Neutrophil (primary cell): Measurements from ENCODE around the gene ARFGAP1.

Experiments
- H3K27ac ChIP-seq: fragments of 200-600 bp; sonication (generic); 2 replicates; pipeline ENCODE4 v1.5.1; 2016; ENCODE audit warnings: mild to moderate bottlenecking, moderate library complexity
- H3K27me3 ChIP-seq: fragments of 200-600 bp; sonication (generic); 2 replicates; pipeline ENCODE4 v1.6.0; 2016; ENCODE audit warnings: mild to moderate bottlenecking
- H3K36me3 ChIP-seq: fragments of 200-600 bp; sonication (generic); 2 replicates; pipeline ENCODE4 v1.5.1; 2017
- H3K4me1 ChIP-seq, 2 experiments: fragments of 200-600 bp in 1 of 2; sonication (generic) in 1 of 2; 1 replicate in 1 of 2; 2 replicates in 1 of 2; pipeline versions ENCODE4 v1.5.1 to v1.6.1; 2013 to 2016; ENCODE audit warnings: low read depth in 1 of 2, low read length in 1 of 2, mild to moderate bottlenecking in 1 of 2, moderate library complexity in 1 of 2; ENCODE audit not compliant: control insufficient read depth in 1 of 2, insufficient read depth in 1 of 2
- H3K4me3 ChIP-seq, 2 experiments: fragments of 200-600 bp in 1 of 2; sonication (generic) in 1 of 2; 1 replicate in 1 of 2; 2 replicates in 1 of 2; pipeline ENCODE4 v1.5.1; 2013 to 2016; ENCODE audit warnings: low read depth in 1 of 2, low read length in 1 of 2, mild to moderate bottlenecking in 1 of 2, moderate library complexity in 1 of 2
- H3K9me3 ChIP-seq: fragments of 200-600 bp; sonication (generic); 2 replicates; pipeline ENCODE4 v1.5.1; 2016
- CTCF ChIP-seq: fragments of 200-600 bp; sonication (generic); IDR thresholded peaks from 2 replicates; pipeline ENCODE4 v1.5.1; 2016; ENCODE audit warnings: antibody characterized with exemption

Gene ARFGAP1

GRCh38 chr20:63262836-63263235 is 9.8 kb upstream of the ARFGAP1 start:
- no peak overlapping the region for H3K27ac ChIP-seq
- H3K27me3 ChIP-seq: peaks cover 88% of the 10 kb centered on the region
- H3K9me3 ChIP-seq: no peaks in the 10 kb centered on the region
- no peaks in the 10 kb centered on the region for H3K36me3 ChIP-seq
- H3K4me1 ChIP-seq: no peaks in the 10 kb centered on the region
- TF ChIP-seq CTCF: no peak
- no peak overlapping the region for H3K4me3 ChIP-seq

DNA sequence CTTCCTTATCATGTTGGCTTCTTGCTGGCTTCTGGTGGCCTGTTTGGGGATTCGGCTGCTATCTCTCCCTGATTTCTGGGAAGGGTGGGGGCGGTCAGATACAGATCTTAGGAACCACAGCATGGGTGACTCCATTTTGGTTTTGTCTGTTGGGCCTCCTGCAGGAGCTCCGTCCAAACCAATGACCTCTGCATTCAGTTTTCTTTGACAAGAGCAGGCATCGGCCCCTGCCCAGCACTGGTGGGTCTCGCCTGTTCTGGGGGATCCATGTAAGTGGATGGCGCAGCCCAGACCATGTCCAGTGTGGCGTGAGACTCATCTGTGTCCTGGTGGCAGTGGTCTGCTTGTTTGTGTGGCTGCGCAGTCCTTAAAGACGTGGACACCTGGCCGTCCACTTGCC is 8.6 kb upstream of the ARFGAP1 start:
- Histone ChIP-seq H3K27me3 (peaks cover 88% of the 10 kb centered on the region), H3K4me1 (no peaks in the 10 kb centered on the region)
- TF ChIP-seq CTCF: no peak

GRCh38 chr20:63264519-63264918 is 8.1 kb upstream of the ARFGAP1 start:
- no peak for TF ChIP-seq CTCF
- Histone ChIP-seq H3K4me3 (no peak overlapping the region), H3K9me3 (no peaks in the 10 kb centered on the region), H3K27me3 (peaks cover 86% of the 10 kb centered on the region), H3K36me3 (no peaks in the 10 kb centered on the region), H3K4me1 (no peaks in the 10 kb centered on the region), H3K27ac (no peak overlapping the region)

More for the DNA sequence above, 8.6 kb upstream of the ARFGAP1 start:
- Histone ChIP-seq H3K9me3 (no peaks in the 10 kb centered on the region), H3K4me3 (no peak overlapping the region), H3K27ac (no peak overlapping the region), H3K36me3 (no peaks in the 10 kb centered on the region)

GRCh38 chr20:63265891-63266515 is 6.6 kb upstream of the ARFGAP1 start:
- no peaks in the 10 kb centered on the region for H3K4me1 ChIP-seq
- no peak for TF ChIP-seq CTCF
- H3K9me3 ChIP-seq: no peaks in the 10 kb centered on the region
- H3K36me3 ChIP-seq: no peaks in the 10 kb centered on the region
- H3K27ac ChIP-seq: no peak overlapping the region
- H3K4me3 ChIP-seq: no peak overlapping the region
- peaks cover 77% of the 10 kb centered on the region for H3K27me3 ChIP-seq

GRCh38 chr20:63267691-63268090 is 4.9 kb upstream of the ARFGAP1 start:
- Histone ChIP-seq H3K27me3 (peaks cover 72% of the 10 kb centered on the region), H3K4me1 (peaks cover 7% of the 10 kb centered on the region in 2 experiments), H3K4me3 (no peak overlapping the region), H3K27ac (no peak overlapping the region), H3K9me3 (no peaks in the 10 kb centered on the region), H3K36me3 (no peaks in the 10 kb centered on the region)
- TF ChIP-seq CTCF: no peak
